CD14-positive monocyte (primary cell): ENCODE measurements around the gene PIWIL1. TPM values are rescaled to one million over a fixed set of nuclear protein-coding genes. Genes with fewer than 3 reads are reported as not detected.

Experiments used
- DNase-seq, 3 donors: peaks; one replicate each; pipeline ENCODE4 v3.0.0-alpha.2; 2011 to 2022
- H2AFZ ChIP-seq: 2 replicates; pipeline ENCODE4 v1.6.0; 2012; ENCODE audit warnings: mild to moderate bottlenecking, low read depth, low read length, inconsistent platforms; ENCODE audit not compliant: insufficient read depth, poor library complexity, severe bottlenecking
- H3K27ac ChIP-seq, 2 donors: 1 replicate in 1 of 2; 2 replicates in 1 of 2; pipeline ENCODE4 v1.5.1; 2012 to 2013; ENCODE audit warnings: low read length in 2 of 2, control low read depth in 1 of 2, inconsistent platforms in 1 of 2, low read depth in 1 of 2, mild to moderate bottlenecking in 1 of 2
- H3K27me3 ChIP-seq, 2 donors: one replicate each; pipeline versions ENCODE4 v1.6.0 to v1.6.1; 2011 to 2013; ENCODE audit warnings: low read length in 2 of 2; ENCODE audit not compliant: control insufficient read depth in 2 of 2, insufficient read depth in 2 of 2
- H3K36me3 ChIP-seq, 2 donors: replicated peaks in 1 of 2; 1 replicate in 1 of 2; 2 replicates in 1 of 2; pipeline versions ENCODE4 v1.5.1 to v1.6.1; 2012 to 2013; ENCODE audit warnings: low read length in 2 of 2, control low read depth in 1 of 2, inconsistent platforms in 1 of 2, mild to moderate bottlenecking in 1 of 2; ENCODE audit not compliant: insufficient read depth in 2 of 2, control insufficient read depth in 1 of 2
- H3K4me1 ChIP-seq, 2 donors: 1 replicate in 1 of 2; 2 replicates in 1 of 2; pipeline versions ENCODE4 v1.5.1 to v1.6.1; 2012 to 2013; ENCODE audit warnings: low read length in 2 of 2, control low read depth in 1 of 2, inconsistent platforms in 1 of 2, mild to moderate bottlenecking in 1 of 2, moderate library complexity in 1 of 2; ENCODE audit not compliant: insufficient read depth in 2 of 2, control insufficient read depth in 1 of 2
- H3K4me2 ChIP-seq: replicated peaks from 2 replicates; pipeline ENCODE3; 2012; ENCODE audit warnings: low read length, moderate library complexity, mild to moderate bottlenecking; ENCODE audit not compliant: poor library complexity, severe bottlenecking; ENCODE audit errors: extremely low read depth
- H3K4me3 ChIP-seq, 3 experiments: fragments of 200-600 bp in 1 of 3; sonication (generic) in 1 of 3; replicated peaks in 1 of 3; 1 replicate in 2 of 3; 2 replicates in 1 of 3; pipeline ENCODE4 v1.5.1; 2011 to 2013; ENCODE audit warnings: low read length in 3 of 3, mild to moderate bottlenecking in 3 of 3, control low read depth in 2 of 3, low read depth in 2 of 3, inconsistent platforms in 1 of 3, moderate library complexity in 1 of 3
- H3K79me2 ChIP-seq: 2 replicates; pipeline ENCODE4 v1.6.0; 2012; ENCODE audit warnings: mild to moderate bottlenecking, control low read depth, inconsistent platforms, low read length, moderate library complexity; ENCODE audit not compliant: insufficient read depth
- H3K9ac ChIP-seq: 2 replicates; pipeline ENCODE4 v1.6.0; 2017; ENCODE audit warnings: low read length, mild to moderate bottlenecking; ENCODE audit not compliant: insufficient read depth, poor library complexity, severe bottlenecking
- H3K9me3 ChIP-seq, 2 donors: replicated peaks in 1 of 2; 1 replicate in 1 of 2; 2 replicates in 1 of 2; pipeline versions ENCODE4 v1.5.1 to v1.6.1; 2012 to 2013; ENCODE audit warnings: low read length in 2 of 2, control low read depth in 1 of 2; ENCODE audit not compliant: control insufficient read depth in 1 of 2, insufficient read depth in 1 of 2
- H4K20me1 ChIP-seq: 2 replicates; pipeline ENCODE4 v1.6.0; 2012; ENCODE audit warnings: mild to moderate bottlenecking, low read length, control low read depth, moderate library complexity; ENCODE audit not compliant: insufficient read depth
- H3K27ac Mint-ChIP-seq, 7 donors: one replicate each; pipeline ENCODE4 v1.8.0; 2020; ENCODE audit warnings: mild to moderate bottlenecking in 7 of 7, mixed read lengths in 7 of 7, moderate library complexity in 6 of 7, inconsistent platforms in 2 of 7
- H3K27me3 Mint-ChIP-seq, 3 donors: one replicate each; pipeline ENCODE4 v1.8.0; 2021 to 2022; ENCODE audit warnings: low read depth in 3 of 3, mild to moderate bottlenecking in 3 of 3, mixed read lengths in 3 of 3, moderate library complexity in 3 of 3, inconsistent platforms in 1 of 3
- H3K36me3 Mint-ChIP-seq, 2 donors: one replicate each; pipeline ENCODE4 v1.8.0; 2020; ENCODE audit warnings: mixed read lengths in 2 of 2, inconsistent platforms in 1 of 2, mild to moderate bottlenecking in 1 of 2
- H3K4me1 Mint-ChIP-seq: one replicate; pipeline ENCODE4 v1.8.0; 2020; ENCODE audit warnings: mild to moderate bottlenecking, mixed read lengths
- H3K4me3 Mint-ChIP-seq, 2 donors: one replicate each; pipeline ENCODE4 v1.8.0; 2020; ENCODE audit warnings: mild to moderate bottlenecking in 2 of 2, mixed read lengths in 2 of 2, moderate library complexity in 1 of 2
- H3K9me3 Mint-ChIP-seq, 7 donors: one replicate each; pipeline ENCODE4 v1.8.0; 2020 to 2022; ENCODE audit warnings: mixed read lengths in 7 of 7, mild to moderate bottlenecking in 6 of 7, moderate library complexity in 6 of 7, inconsistent platforms in 2 of 7
- WGBS: methylation state at CpG from one replicate; pipeline ENCODE4 v1.1.5; 2013; ENCODE audit warnings: missing lambda C conversion rate; ENCODE audit not compliant: insufficient coverage; 5-methylcytosine and 5-hydroxymethylcytosine counted together
- intact Hi-C, 2 donors: fragments of 100-400 bp; cut with micrococcal nuclease; formaldehyde crosslinking; loops; one replicate each; pipeline versions ENCODE4 v1.15.0 to v1.15.1; 2023
- polyA plus RNA-seq, 3 donors: library from polyadenylated mRNA; depleted of rRNA in 1 of 3; unstranded in 2 of 3; stranded (reverse) in 1 of 3; fragments of 300-500 nt in 2 of 3; fragments of >200 nt in 1 of 3; fragmentation: Illumina TruSeq in 2 of 3; gene quantifications; 1 replicate in 2 of 3; 2 replicates in 1 of 3; pipeline ENCODE4 v1.2.3, GENCODE V29; 2012 to 2021
- TF ChIP-seq, protein P1 (sequence below): fragments of 200-600 bp; IDR thresholded peaks from one replicate; pipeline ENCODE4 v1.8.0; 2022; ENCODE audit warnings: antibody characterized with exemption, mild to moderate bottlenecking

The PIWIL1 gene
- polyA plus RNA-seq, 3 donors = not detected

DNA sequence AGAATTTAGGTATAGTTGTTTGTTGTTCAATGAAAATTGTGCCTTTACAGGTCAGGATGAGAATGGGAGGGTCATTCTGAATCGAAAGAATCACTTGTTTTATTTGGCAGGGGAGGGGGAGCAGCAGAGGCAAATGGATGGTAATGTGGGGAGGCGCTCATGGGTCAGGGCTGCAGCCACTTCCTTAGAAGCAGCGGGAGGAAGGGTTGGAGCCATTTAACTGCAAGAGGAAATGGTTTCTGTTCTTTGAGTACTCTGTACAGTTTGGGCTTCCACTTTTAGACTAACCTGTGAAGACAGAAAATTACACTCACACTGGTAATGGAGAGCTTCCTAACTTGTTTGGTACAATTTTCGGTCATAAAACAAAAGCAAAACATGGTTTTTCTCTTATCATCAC, 57.2 kb downstream of the PIWIL1 start:
- Histone ChIP-seq H3K27me3 (no peaks in the 10 kb centered on the region), H3K27ac (no peak overlapping the region), H3K79me2 (no peaks in the 10 kb centered on the region), H3K4me3 (no peak overlapping the region), H3K4me2 (no peak overlapping the region), H2AFZ (no peak overlapping the region), H3K9ac (no peak overlapping the region), H4K20me1 (no peaks in the 10 kb centered on the region), H3K36me3 (no peaks in the 10 kb centered on the region), H3K4me1 (no peaks in the 10 kb centered on the region), H3K9me3 (peaks cover 13 to 23% of the 10 kb centered on the region in 2 donors)
- Mint-ChIP-seq H3K4me3 (no peak overlapping the region), H3K27me3 (peaks cover 2 to 4% (median 4%) of the 10 kb centered on the region in 3 donors), H3K9me3 (peaks cover 0 to 6% (median 3%) of the 10 kb centered on the region in 7 donors), H3K27ac (no peak overlapping the region), H3K4me1 (peaks cover 2% of the 10 kb centered on the region), H3K36me3 (no peaks in the 10 kb centered on the region)
- TF ChIP-seq, protein P1, sequence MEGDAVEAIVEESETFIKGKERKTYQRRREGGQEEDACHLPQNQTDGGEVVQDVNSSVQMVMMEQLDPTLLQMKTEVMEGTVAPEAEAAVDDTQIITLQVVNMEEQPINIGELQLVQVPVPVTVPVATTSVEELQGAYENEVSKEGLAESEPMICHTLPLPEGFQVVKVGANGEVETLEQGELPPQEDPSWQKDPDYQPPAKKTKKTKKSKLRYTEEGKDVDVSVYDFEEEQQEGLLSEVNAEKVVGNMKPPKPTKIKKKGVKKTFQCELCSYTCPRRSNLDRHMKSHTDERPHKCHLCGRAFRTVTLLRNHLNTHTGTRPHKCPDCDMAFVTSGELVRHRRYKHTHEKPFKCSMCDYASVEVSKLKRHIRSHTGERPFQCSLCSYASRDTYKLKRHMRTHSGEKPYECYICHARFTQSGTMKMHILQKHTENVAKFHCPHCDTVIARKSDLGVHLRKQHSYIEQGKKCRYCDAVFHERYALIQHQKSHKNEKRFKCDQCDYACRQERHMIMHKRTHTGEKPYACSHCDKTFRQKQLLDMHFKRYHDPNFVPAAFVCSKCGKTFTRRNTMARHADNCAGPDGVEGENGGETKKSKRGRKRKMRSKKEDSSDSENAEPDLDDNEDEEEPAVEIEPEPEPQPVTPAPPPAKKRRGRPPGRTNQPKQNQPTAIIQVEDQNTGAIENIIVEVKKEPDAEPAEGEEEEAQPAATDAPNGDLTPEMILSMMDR = no peak
- no peak for DNase-seq
- WGBS = 11% methylated on average over 1 of the region's 4 CpGs
- intact Hi-C loops = no loop called here

DNA sequence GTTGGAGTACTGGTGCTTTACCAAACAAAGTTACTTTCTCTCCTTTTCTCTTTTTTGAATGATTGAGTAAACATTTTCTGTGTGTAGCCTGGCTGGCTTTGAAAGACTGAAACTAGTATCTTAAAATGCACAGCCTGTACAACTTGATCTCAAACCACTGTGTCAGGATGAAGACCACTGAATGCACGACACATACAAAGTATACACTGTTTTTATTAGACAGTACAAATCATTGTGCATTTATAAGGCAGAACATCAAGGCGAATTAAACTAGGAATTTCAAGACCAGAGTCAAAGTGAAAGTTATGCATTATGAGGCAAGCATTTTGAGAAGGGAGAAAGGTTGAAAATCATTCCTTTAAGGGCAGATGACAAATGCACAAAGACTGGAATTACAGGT, 59.0 kb downstream of the PIWIL1 start:
- DNase-seq = no peak
- H3K27me3 ChIP-seq = no peaks in the 10 kb centered on the region
- peaks cover 12 to 23% of the 10 kb centered on the region in 2 donors for H3K9me3 ChIP-seq
- H3K27ac ChIP-seq = no peak overlapping the region
- Mint-ChIP-seq H3K27me3 (peaks cover 0 to 4% (median 2%) of the 10 kb centered on the region in 3 donors), H3K4me3 (no peak overlapping the region), H3K9me3 (peaks cover 0 to 6% (median under 1%) of the 10 kb centered on the region in 7 donors), H3K27ac (no peak overlapping the region), H3K36me3 (no peaks in the 10 kb centered on the region), H3K4me1 (peaks cover 2% of the 10 kb centered on the region)
- H2AFZ ChIP-seq = no peak overlapping the region
- H3K4me3 ChIP-seq = no peak overlapping the region
- no peaks in the 10 kb centered on the region for H4K20me1 ChIP-seq
- intact Hi-C loops = no loop called here
- no peaks in the 10 kb centered on the region for H3K79me2 ChIP-seq
- no peaks in the 10 kb centered on the region for H3K36me3 ChIP-seq
- no peak overlapping the region for H3K9ac ChIP-seq
- TF ChIP-seq, protein P1 = no peak
- no peaks in the 10 kb centered on the region for H3K4me1 ChIP-seq
- no peak overlapping the region for H3K4me2 ChIP-seq
- 100% methylated on average over 1 of the region's 2 CpGs for WGBS
